Astrocyte (in vitro differentiated cells and primary cell): ENCODE data around the gene INTS2. TPM values are rescaled to one million over a fixed set of nuclear protein-coding genes. Genes with fewer than 3 reads are reported as not detected.

Source experiments
- DNase-seq: peaks from one replicate; pipeline ENCODE4 v3.0.0-alpha.2; 2010; ENCODE audit warnings: low read depth
- FAIRE-seq: peaks from 2 replicates; lab custom pipeline; 2011; peaks lifted over from hg19 to GRCh38; lab: Jason Lieb, UNC
- H2AFZ ChIP-seq: 2 replicates; pipeline ENCODE4 v1.6.0; 2012; ENCODE audit warnings: low read depth, low read length, inconsistent platforms
- H3K27ac ChIP-seq: 2 replicates; pipeline ENCODE4 v1.5.1; 2011; ENCODE audit warnings: low read depth, low read length, inconsistent platforms
- H3K27me3 ChIP-seq: 2 replicates; pipeline ENCODE4 v1.6.0; 2011; ENCODE audit warnings: low read length, inconsistent platforms; ENCODE audit not compliant: insufficient read depth
- H3K36me3 ChIP-seq: 2 replicates; pipeline ENCODE4 v1.5.1; 2011; ENCODE audit warnings: low read length, inconsistent platforms; ENCODE audit not compliant: insufficient read depth
- H3K4me1 ChIP-seq: 2 replicates; pipeline ENCODE4 v1.5.1; 2011; ENCODE audit warnings: low read length, inconsistent platforms; ENCODE audit not compliant: insufficient read depth
- H3K4me2 ChIP-seq: 2 replicates; pipeline ENCODE4 v1.6.0; 2012; ENCODE audit warnings: low read length, inconsistent platforms
- H3K4me3 ChIP-seq: 2 replicates; pipeline ENCODE4 v1.5.1; 2011; ENCODE audit warnings: low read depth, mild to moderate bottlenecking, low read length, inconsistent platforms; ENCODE audit not compliant: insufficient read depth
- H3K79me2 ChIP-seq: 2 replicates; pipeline ENCODE4 v1.6.0; 2012; ENCODE audit warnings: mild to moderate bottlenecking, low read length, inconsistent platforms; ENCODE audit not compliant: insufficient read depth
- H3K9ac ChIP-seq: 2 replicates; pipeline ENCODE4 v1.6.0; 2012; ENCODE audit warnings: mild to moderate bottlenecking, low read length, inconsistent platforms
- H3K9me3 ChIP-seq: 2 replicates; pipeline ENCODE4 v1.5.1; 2012; ENCODE audit warnings: low read depth, mild to moderate bottlenecking, low read length, inconsistent platforms; ENCODE audit not compliant: insufficient read depth
- H4K20me1 ChIP-seq: 2 replicates; pipeline ENCODE4 v1.6.0; 2012; ENCODE audit warnings: low read length, inconsistent platforms; ENCODE audit not compliant: insufficient read depth
- H3K27ac Mint-ChIP-seq: one replicate; pipeline ENCODE4 v1.8.0; 2021; ENCODE audit warnings: mild to moderate bottlenecking, mixed read lengths; ENCODE audit not compliant: unreplicated experiment
- H3K27me3 Mint-ChIP-seq: one replicate; pipeline ENCODE4 v1.8.0; 2021; ENCODE audit warnings: low read depth, mixed read lengths; ENCODE audit not compliant: unreplicated experiment
- H3K36me3 Mint-ChIP-seq: one replicate; pipeline ENCODE4 v1.8.0; 2021; ENCODE audit warnings: low read depth, mixed read lengths; ENCODE audit not compliant: unreplicated experiment
- H3K4me1 Mint-ChIP-seq: one replicate; pipeline ENCODE4 v1.8.0; 2021; ENCODE audit warnings: low read depth, mixed read lengths; ENCODE audit not compliant: unreplicated experiment
- H3K4me3 Mint-ChIP-seq: one replicate; pipeline ENCODE4 v1.8.0; 2021; ENCODE audit warnings: mild to moderate bottlenecking, moderate library complexity, mixed read lengths; ENCODE audit not compliant: unreplicated experiment
- H3K9me3 Mint-ChIP-seq: one replicate; pipeline ENCODE4 v1.8.0; 2021; ENCODE audit warnings: mild to moderate bottlenecking, mixed read lengths; ENCODE audit not compliant: unreplicated experiment
- EZH2 ChIP-seq: IDR thresholded peaks from 2 replicates; pipeline ENCODE4 v1.6.1; 2012; ENCODE audit warnings: mild to moderate bottlenecking, low read length, inconsistent platforms; ENCODE audit not compliant: insufficient read depth
- total RNA-seq: library from RNA; stranded (reverse); gene quantifications from 2 replicates; pipeline ENCODE4 v1.2.1, GENCODE V29; 2021
- TF ChIP-seq, protein P1 (sequence below): IDR thresholded peaks from 2 replicates; pipeline ENCODE4 v1.5.1; 2011; ENCODE audit warnings: low read depth, mild to moderate bottlenecking, inconsistent platforms, low read length, moderate library complexity; ENCODE audit not compliant: insufficient read depth

The INTS2 gene
- total RNA-seq, 1 donor from 2014 or later: 9.3 TPM

GRCh38 chr17:61836266-61837174 lies 91.3 kb downstream of the INTS2 start:
- FAIRE-seq (no peak), DNase-seq (no peak)
- Histone ChIP-seq H3K27ac (no peak overlapping the region), H2AFZ (no peak overlapping the region), H3K9me3 (no peaks in the 10 kb centered on the region), H3K27me3 (no peaks in the 10 kb centered on the region), H3K79me2 (peaks cover 4% of the 10 kb centered on the region), H3K9ac (no peak overlapping the region), H4K20me1 (no peaks in the 10 kb centered on the region), H3K4me2 (no peak overlapping the region), H3K4me1 (peaks cover 9% of the 10 kb centered on the region), H3K36me3 (no peaks in the 10 kb centered on the region), H3K4me3 (no peak overlapping the region)
- Mint-ChIP-seq H3K9me3 (no peaks in the 10 kb centered on the region), H3K27ac (no peak overlapping the region), H3K27me3 (no peaks in the 10 kb centered on the region), H3K4me1 (peaks cover 8% of the 10 kb centered on the region), H3K36me3 (no peaks in the 10 kb centered on the region), H3K4me3 (no peak overlapping the region)
- no peak for TF ChIP-seq EZH2
- TF ChIP-seq, protein P1, sequence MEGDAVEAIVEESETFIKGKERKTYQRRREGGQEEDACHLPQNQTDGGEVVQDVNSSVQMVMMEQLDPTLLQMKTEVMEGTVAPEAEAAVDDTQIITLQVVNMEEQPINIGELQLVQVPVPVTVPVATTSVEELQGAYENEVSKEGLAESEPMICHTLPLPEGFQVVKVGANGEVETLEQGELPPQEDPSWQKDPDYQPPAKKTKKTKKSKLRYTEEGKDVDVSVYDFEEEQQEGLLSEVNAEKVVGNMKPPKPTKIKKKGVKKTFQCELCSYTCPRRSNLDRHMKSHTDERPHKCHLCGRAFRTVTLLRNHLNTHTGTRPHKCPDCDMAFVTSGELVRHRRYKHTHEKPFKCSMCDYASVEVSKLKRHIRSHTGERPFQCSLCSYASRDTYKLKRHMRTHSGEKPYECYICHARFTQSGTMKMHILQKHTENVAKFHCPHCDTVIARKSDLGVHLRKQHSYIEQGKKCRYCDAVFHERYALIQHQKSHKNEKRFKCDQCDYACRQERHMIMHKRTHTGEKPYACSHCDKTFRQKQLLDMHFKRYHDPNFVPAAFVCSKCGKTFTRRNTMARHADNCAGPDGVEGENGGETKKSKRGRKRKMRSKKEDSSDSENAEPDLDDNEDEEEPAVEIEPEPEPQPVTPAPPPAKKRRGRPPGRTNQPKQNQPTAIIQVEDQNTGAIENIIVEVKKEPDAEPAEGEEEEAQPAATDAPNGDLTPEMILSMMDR: no peak

DNA sequence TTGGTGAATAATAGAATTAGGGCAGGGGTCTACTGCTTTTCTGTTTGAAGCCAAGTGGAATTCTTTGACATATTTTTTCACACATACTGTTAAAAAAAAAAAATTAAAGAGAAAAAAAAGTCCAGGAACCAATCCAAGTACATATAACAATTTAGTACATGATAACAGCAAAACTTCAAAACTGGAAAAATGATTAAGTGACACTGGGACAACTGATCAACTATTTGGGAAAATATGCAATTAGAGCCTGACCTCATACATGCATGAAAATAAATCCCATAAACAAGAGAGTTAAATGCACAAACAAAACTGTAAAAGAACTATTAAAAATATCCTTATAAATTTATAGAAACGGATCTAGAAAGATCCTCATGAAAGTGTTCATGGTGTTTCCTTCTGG lies 92.2 kb downstream of the INTS2 start:
- Histone ChIP-seq H3K36me3 (no peaks in the 10 kb centered on the region), H3K27me3 (no peaks in the 10 kb centered on the region), H3K4me3 (no peak overlapping the region), H3K4me2 (no peak overlapping the region), H2AFZ (no peak overlapping the region), H3K27ac (no peak overlapping the region), H3K9ac (no peak overlapping the region), H3K9me3 (no peaks in the 10 kb centered on the region), H3K79me2 (peaks cover 3% of the 10 kb centered on the region), H4K20me1 (no peaks in the 10 kb centered on the region), H3K4me1 (peaks cover 9% of the 10 kb centered on the region)
- Mint-ChIP-seq H3K27ac (no peak overlapping the region), H3K4me3 (no peak overlapping the region), H3K27me3 (no peaks in the 10 kb centered on the region), H3K36me3 (no peaks in the 10 kb centered on the region), H3K9me3 (no peaks in the 10 kb centered on the region), H3K4me1 (peaks cover 8% of the 10 kb centered on the region)
- TF ChIP-seq, protein P1: no peak
- TF ChIP-seq EZH2: no peak
- FAIRE-seq (no peak), DNase-seq (no peak)

GRCh38 chr17:61834610-61835009 lies 93.2 kb downstream of the INTS2 start:
- no peak for DNase-seq
- FAIRE-seq: no peak
- Histone ChIP-seq H3K4me2 (no peak overlapping the region), H4K20me1 (no peaks in the 10 kb centered on the region), H3K27ac (no peak overlapping the region), H3K27me3 (no peaks in the 10 kb centered on the region), H3K4me1 (peaks cover 9% of the 10 kb centered on the region), H3K4me3 (no peak overlapping the region), H3K79me2 (peaks cover 2% of the 10 kb centered on the region), H3K9ac (no peak overlapping the region), H3K9me3 (no peaks in the 10 kb centered on the region), H3K36me3 (no peaks in the 10 kb centered on the region), H2AFZ (no peak overlapping the region)
- no peaks in the 10 kb centered on the region for H3K27me3 Mint-ChIP-seq
- H3K4me1 Mint-ChIP-seq: peaks cover 8% of the 10 kb centered on the region
- no peaks in the 10 kb centered on the region for H3K36me3 Mint-ChIP-seq
- no peak overlapping the region for H3K27ac Mint-ChIP-seq
- no peaks in the 10 kb centered on the region for H3K9me3 Mint-ChIP-seq
- no peak overlapping the region for H3K4me3 Mint-ChIP-seq
- TF ChIP-seq EZH2: no peak
- TF ChIP-seq, protein P1: no peak
